GM23248 (cell line): ENCODE measurements around the gene TSSK1B.

ENCODE experiments used
- EZH2 ChIP-seq: fragments of 200-600 bp; sonication (generic); IDR thresholded peaks from 2 replicates; pipeline ENCODE4 v1.6.1; 2018; ENCODE audit warnings: antibody characterized with exemption, mild to moderate bottlenecking; ENCODE audit not compliant: insufficient read depth, poor library complexity, severe bottlenecking
- EZH2phosphoT487 ChIP-seq: fragments of 200-600 bp; sonication (generic); IDR thresholded peaks from 2 replicates; pipeline ENCODE4 v1.6.1; 2018; ENCODE audit warnings: antibody characterized with exemption, moderate library complexity, mild to moderate bottlenecking, low read depth; ENCODE audit not compliant: insufficient read depth

DNA sequence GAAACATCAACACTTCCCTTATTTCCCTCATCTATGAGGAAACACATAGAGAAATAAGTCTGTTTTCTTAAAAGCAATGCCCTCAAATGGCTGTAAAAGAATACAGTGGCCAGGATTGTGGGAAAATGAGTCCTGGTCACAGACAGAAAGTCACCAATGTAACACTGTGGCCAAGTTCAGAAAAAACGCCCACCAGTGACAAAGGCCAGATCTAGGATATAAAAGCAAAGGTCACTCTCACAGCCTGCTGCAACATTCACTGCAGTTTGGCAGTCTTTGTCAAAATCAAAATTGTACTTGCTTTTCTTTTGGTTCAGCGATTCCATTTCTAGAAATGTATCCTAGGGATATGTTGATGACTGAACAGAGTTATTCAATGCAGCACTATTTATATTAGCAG, 30.5 kb downstream of the TSSK1B start:
- TF ChIP-seq EZH2 (no peak), EZH2phosphoT487 (no peak)
